C4-2B (cell line): Measurements from ENCODE around the gene ANKH.
A peak's percentile ranks its signal among the peaks of the same experiment; 100 is the strongest.

Source experiments
- H3K27ac ChIP-seq: fragments of 450-650 bp; 2 replicates; pipeline ENCODE4 v1.5.1; 2017
- ZFX ChIP-seq: fragments of 450-650 bp; IDR thresholded peaks from 2 replicates; pipeline ENCODE4 v1.6.1; 2017
- TF ChIP-seq, protein P1 (sequence below): fragments of 450-650 bp; conservative IDR thresholded peaks from 2 replicates; pipeline ENCODE4 v1.5.1; 2017; ENCODE audit warnings: mild to moderate bottlenecking

ANKH gene

DNA sequence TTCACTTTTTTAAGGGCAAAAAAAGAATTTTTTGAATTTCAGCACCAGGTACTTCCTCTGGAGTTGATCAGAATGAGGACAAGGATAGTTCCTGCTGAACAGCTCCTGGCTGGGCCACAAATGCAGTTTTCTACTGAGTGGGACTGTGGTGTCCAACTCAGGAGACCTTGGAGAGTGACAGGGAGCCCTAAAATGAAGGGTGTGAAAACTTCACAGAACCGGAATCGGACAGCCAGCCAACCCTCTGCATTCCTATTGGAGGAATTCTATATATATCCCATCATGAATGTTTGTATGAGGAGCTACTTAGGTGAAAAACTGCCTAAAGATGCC lies 40.6 kb downstream of the ANKH start:
- peak overlapping the region; percentile 17; the same call in 1 of the 2 replicates for H3K27ac ChIP-seq
- TF ChIP-seq, protein P1, sequence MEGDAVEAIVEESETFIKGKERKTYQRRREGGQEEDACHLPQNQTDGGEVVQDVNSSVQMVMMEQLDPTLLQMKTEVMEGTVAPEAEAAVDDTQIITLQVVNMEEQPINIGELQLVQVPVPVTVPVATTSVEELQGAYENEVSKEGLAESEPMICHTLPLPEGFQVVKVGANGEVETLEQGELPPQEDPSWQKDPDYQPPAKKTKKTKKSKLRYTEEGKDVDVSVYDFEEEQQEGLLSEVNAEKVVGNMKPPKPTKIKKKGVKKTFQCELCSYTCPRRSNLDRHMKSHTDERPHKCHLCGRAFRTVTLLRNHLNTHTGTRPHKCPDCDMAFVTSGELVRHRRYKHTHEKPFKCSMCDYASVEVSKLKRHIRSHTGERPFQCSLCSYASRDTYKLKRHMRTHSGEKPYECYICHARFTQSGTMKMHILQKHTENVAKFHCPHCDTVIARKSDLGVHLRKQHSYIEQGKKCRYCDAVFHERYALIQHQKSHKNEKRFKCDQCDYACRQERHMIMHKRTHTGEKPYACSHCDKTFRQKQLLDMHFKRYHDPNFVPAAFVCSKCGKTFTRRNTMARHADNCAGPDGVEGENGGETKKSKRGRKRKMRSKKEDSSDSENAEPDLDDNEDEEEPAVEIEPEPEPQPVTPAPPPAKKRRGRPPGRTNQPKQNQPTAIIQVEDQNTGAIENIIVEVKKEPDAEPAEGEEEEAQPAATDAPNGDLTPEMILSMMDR = no peak
- TF ChIP-seq ZFX = no peak

DNA sequence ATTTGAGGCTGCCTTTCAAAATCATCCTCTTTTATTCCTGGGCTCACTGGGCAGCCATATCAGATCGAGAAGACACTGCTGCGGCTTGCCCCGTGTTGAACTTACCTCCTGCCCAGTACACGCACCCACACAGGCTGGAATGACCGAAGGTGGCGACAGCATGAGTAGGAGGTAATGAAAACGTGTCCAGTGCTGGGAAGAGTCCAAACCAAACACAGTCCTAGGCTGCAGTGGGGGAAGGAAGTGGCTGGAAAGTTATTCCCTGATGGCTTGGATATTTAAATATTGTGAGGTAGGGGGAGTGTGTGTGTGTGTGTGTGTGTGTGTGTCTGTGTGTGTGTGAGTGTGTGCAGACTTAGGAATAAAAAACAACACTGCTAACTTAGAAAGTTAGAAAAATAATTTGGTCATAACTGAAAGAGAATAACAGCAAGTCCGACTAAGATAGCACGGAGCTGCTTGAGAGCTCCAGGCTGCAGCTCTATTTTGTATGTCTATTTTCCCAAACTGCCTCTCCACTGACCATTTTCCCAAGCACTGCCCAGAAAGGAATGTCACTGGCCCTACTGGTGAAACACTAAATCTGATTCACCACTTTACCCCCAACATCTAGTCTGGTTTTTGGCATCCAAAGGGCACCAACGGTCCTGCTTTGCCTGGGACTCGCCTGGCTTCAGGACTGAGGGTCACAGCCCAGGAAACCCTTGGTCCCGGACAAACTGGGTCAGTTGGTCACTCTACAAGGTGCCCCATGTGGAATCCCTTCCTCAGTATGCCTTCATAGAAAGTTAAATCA lies 41.2 kb downstream of the ANKH start:
- H3K27ac ChIP-seq = peak overlapping the region; percentile 17; the same call in 1 of the 2 replicates
- TF ChIP-seq, protein P1 = no peak
- TF ChIP-seq ZFX = no peak

- no peak for TF ChIP-seq ZFX
- TF ChIP-seq, protein P1 = no peak
- no peak overlapping the region for H3K27ac ChIP-seq
Measured at GRCh38 chr5:14829396-14829795, 42.2 kb downstream of the ANKH start.

DNA sequence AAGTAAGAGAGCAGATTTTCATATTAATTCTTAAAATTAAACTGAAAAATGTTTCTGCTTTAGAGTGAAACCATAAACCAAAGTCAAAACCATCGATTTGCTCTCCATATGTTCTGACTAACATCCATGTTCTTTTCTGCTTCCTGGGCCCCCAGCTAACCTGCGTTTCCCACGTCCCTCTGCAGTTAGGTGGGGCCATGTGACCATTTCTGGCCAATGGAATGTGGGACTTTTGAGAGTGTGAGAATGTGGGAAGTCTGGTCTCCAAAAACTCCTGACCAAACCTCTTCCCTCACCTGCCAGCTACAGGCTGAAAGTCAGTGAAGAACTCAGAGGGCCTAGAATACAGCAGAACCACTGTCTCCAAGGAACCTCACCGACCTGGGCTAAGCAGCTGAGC lies 44.9 kb downstream of the ANKH start:
- H3K27ac ChIP-seq = no peak overlapping the region
- no peak for TF ChIP-seq ZFX
- TF ChIP-seq, protein P1 = no peak

- no peak for TF ChIP-seq ZFX
- TF ChIP-seq, protein P1 = no peak
- H3K27ac ChIP-seq = no peak overlapping the region
Measured at GRCh38 chr5:14825977-14826376, 45.6 kb downstream of the ANKH start.

- TF ChIP-seq, protein P1 = no peak
- TF ChIP-seq ZFX = no peak
- no peak overlapping the region for H3K27ac ChIP-seq
Measured at GRCh38 chr5:14824499-14824898, 47.1 kb downstream of the ANKH start.

DNA sequence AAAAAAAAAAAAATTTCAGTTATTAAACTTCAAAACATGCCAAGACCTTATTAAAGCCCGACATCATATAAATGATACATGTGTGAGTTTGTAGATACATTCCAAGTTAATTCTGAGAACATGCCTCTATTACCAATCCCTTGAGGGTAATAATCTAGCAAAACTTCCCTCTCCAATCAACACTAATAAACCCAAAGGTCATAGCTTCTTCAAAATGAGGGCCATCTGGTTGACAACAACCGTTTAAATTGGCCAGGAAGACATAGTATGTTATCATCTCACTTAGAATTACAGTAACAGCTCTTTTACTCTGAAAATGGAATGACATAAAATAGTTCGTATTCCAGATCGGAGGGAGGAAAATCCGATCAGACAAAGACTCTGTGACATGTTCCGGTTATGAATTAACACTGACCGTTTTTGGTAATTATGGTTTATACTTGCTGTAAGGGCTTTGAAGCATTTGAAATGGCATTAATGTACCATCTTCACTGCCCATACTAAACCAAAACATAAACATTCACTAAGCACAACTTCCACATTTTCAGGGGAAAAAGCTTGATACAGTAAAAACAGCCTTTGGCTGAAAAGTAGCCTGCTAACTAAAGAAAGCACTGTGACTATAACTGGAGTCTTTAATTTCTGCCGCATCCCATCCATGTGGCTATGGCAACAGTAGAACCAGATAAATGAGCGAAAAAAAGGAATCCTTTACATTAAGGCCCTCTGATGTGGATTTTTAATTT lies 50.3 kb downstream of the ANKH start:
- TF ChIP-seq ZFX = no peak
- TF ChIP-seq, protein P1 = no peak
- H3K27ac ChIP-seq = no peak overlapping the region
